H9 (cell line): Measurements from ENCODE around the gene SLC41A1. TPM values are rescaled to one million over a fixed set of nuclear protein-coding genes. Genes with fewer than 3 reads are reported as not detected.

Source experiments
- DNase-seq: peaks from one replicate; pipeline ENCODE4 v3.0.0-alpha.2; 2017
- H2AFZ ChIP-seq: one replicate; pipeline ENCODE4 v1.6.1; 2013; ENCODE audit warnings: mild to moderate bottlenecking, low read length, control low read depth, moderate library complexity
- H2AK5ac ChIP-seq: 2 replicates; pipeline ENCODE4 v1.6.1; 2013; ENCODE audit warnings: low read length, control low read depth, mixed read lengths; ENCODE audit not compliant: insufficient read length
- H2BK120ac ChIP-seq: one replicate; pipeline ENCODE4 v1.6.1; 2013; ENCODE audit warnings: low read depth, mild to moderate bottlenecking, low read length, control low read depth, inconsistent platforms; ENCODE audit not compliant: poor library complexity, severe bottlenecking
- H2BK12ac ChIP-seq: 2 replicates; pipeline ENCODE4 v1.6.1; 2013; ENCODE audit warnings: low read length, control low read depth, mixed read lengths, low read depth; ENCODE audit not compliant: insufficient read length
- H2BK15ac ChIP-seq: 2 replicates; pipeline ENCODE4 v1.6.1; 2013; ENCODE audit warnings: low read depth, low read length, control low read depth
- H2BK20ac ChIP-seq: one replicate; pipeline ENCODE4 v1.6.1; 2013; ENCODE audit warnings: low read depth, mild to moderate bottlenecking, low read length, control low read depth, inconsistent platforms; ENCODE audit not compliant: poor library complexity, severe bottlenecking
- H2BK5ac ChIP-seq: 2 replicates; pipeline ENCODE4 v1.6.1; 2013; ENCODE audit warnings: low read length, control low read depth, mixed read lengths; ENCODE audit not compliant: insufficient read length
- H3K14ac ChIP-seq: 2 replicates; pipeline ENCODE4 v1.6.1; 2013; ENCODE audit warnings: low read length, control low read depth; ENCODE audit not compliant: insufficient read depth
- H3K18ac ChIP-seq: 2 replicates; pipeline ENCODE4 v1.6.1; 2013; ENCODE audit warnings: low read depth, mild to moderate bottlenecking, mixed read lengths, low read length, control low read depth; ENCODE audit not compliant: insufficient read length
- H3K23ac ChIP-seq: 2 replicates; pipeline ENCODE4 v1.6.1; 2013; ENCODE audit warnings: low read length, control low read depth, mixed read lengths, low read depth; ENCODE audit not compliant: insufficient read length
- H3K23me2 ChIP-seq: 2 replicates; pipeline ENCODE4 v1.6.1; 2013; ENCODE audit warnings: low read depth, mild to moderate bottlenecking, mixed read lengths, low read length, control low read depth; ENCODE audit not compliant: insufficient read length, poor library complexity, severe bottlenecking
- H3K27ac ChIP-seq: 2 replicates; pipeline ENCODE4 v1.5.1; 2013; ENCODE audit warnings: low read length, control low read depth, mixed read lengths, low read depth; ENCODE audit not compliant: insufficient read length
- H3K27me3 ChIP-seq: 2 replicates; pipeline ENCODE4 v1.6.1; 2013; ENCODE audit warnings: low read length, control low read depth, inconsistent platforms; ENCODE audit not compliant: insufficient read depth
- H3K4ac ChIP-seq: 2 replicates; pipeline ENCODE4 v1.6.1; 2013; ENCODE audit warnings: low read depth, mild to moderate bottlenecking, control low read depth, inconsistent platforms, low read length, moderate library complexity
- H3K4me1 ChIP-seq: 2 replicates; pipeline ENCODE4 v1.6.1; 2013; ENCODE audit warnings: low read length, control low read depth, inconsistent platforms; ENCODE audit not compliant: insufficient read depth
- H3K4me2 ChIP-seq: 2 replicates; pipeline ENCODE4 v1.6.1; 2013; ENCODE audit warnings: low read length, control low read depth, mixed read lengths; ENCODE audit not compliant: insufficient read length, insufficient read depth
- H3K56ac ChIP-seq: 2 replicates; pipeline ENCODE4 v1.6.1; 2013; ENCODE audit warnings: low read depth, mild to moderate bottlenecking, mixed read lengths, low read length, control low read depth; ENCODE audit not compliant: insufficient read length
- H3K79me1 ChIP-seq: 2 replicates; pipeline ENCODE4 v1.6.1; 2013; ENCODE audit warnings: low read depth, mild to moderate bottlenecking, moderate library complexity, low read length, control low read depth, inconsistent platforms; ENCODE audit not compliant: insufficient read depth, poor library complexity, severe bottlenecking
- H3K79me2 ChIP-seq: 2 replicates; pipeline ENCODE4 v1.6.1; 2013; ENCODE audit warnings: low read length, control low read depth, inconsistent platforms; ENCODE audit not compliant: insufficient read depth
- H3K9ac ChIP-seq: 2 replicates; pipeline ENCODE4 v1.6.1; 2013; ENCODE audit warnings: low read length, control low read depth, mixed read lengths; ENCODE audit not compliant: insufficient read length; ENCODE audit errors: extremely low read depth
- H3K9me3 ChIP-seq: one replicate; pipeline ENCODE4 v1.6.1; 2013; ENCODE audit warnings: low read depth, low read length, inconsistent platforms; ENCODE audit not compliant: control insufficient read depth
- H3T11ph ChIP-seq: one replicate; pipeline ENCODE4 v1.6.1; 2013; ENCODE audit warnings: mild to moderate bottlenecking, low read length, control low read depth, inconsistent platforms
- H4K20me1 ChIP-seq: one replicate; pipeline ENCODE4 v1.6.1; 2013; ENCODE audit not compliant: control insufficient read depth, insufficient read length, insufficient read depth
- H4K5ac ChIP-seq: 2 replicates; pipeline ENCODE4 v1.6.1; 2013; ENCODE audit warnings: low read depth, mild to moderate bottlenecking, mixed read lengths, low read length, control low read depth; ENCODE audit not compliant: insufficient read length
- H4K8ac ChIP-seq: replicated peaks from 2 replicates; pipeline ENCODE4 v1.6.1; 2013; ENCODE audit warnings: low read length, control low read depth, mixed read lengths, low read depth; ENCODE audit not compliant: insufficient read length
- H4K91ac ChIP-seq: 2 replicates; pipeline ENCODE4 v1.6.1; 2013; ENCODE audit warnings: low read depth, mild to moderate bottlenecking, moderate library complexity, mixed read lengths, low read length, control low read depth; ENCODE audit not compliant: insufficient read length
- H3K27ac Mint-ChIP-seq, 3 experiments: 2 replicates in 2 of 3; 3 replicates in 1 of 3; pipeline ENCODE4 v1.8.0; 2020 to 2021; ENCODE audit warnings: mixed read lengths in 3 of 3, mild to moderate bottlenecking in 1 of 3, moderate library complexity in 1 of 3
- H3K27me3 Mint-ChIP-seq: 2 replicates; pipeline ENCODE4 v1.8.0; 2021; ENCODE audit warnings: low read depth, mild to moderate bottlenecking, moderate library complexity, mixed read lengths
- H3K36me3 Mint-ChIP-seq, 3 experiments: 2 replicates in 2 of 3; 3 replicates in 1 of 3; pipeline ENCODE4 v1.8.0; 2020 to 2021; ENCODE audit warnings: low read depth in 3 of 3, mixed read lengths in 3 of 3; ENCODE audit not compliant: insufficient read depth in 1 of 3
- H3K4me1 Mint-ChIP-seq, 2 experiments: 2 replicates each; pipeline ENCODE4 v1.8.0; 2020; ENCODE audit warnings: mixed read lengths in 2 of 2
- H3K4me3 Mint-ChIP-seq, 2 experiments: 2 replicates in 1 of 2; 3 replicates in 1 of 2; pipeline ENCODE4 v1.8.0; 2020 to 2021; ENCODE audit warnings: mild to moderate bottlenecking in 2 of 2, mixed read lengths in 2 of 2, moderate library complexity in 1 of 2
- H3K9me3 Mint-ChIP-seq, 2 experiments: 2 replicates in 1 of 2; 3 replicates in 1 of 2; pipeline ENCODE4 v1.8.0; 2020; ENCODE audit warnings: mild to moderate bottlenecking in 2 of 2, mixed read lengths in 2 of 2, moderate library complexity in 1 of 2
- CTCF ChIP-seq: fragments of 200-600 bp; sonication (generic); conservative IDR thresholded peaks from 3 replicates; pipeline ENCODE4 v1.8.0; 2021; ENCODE audit warnings: antibody characterized with exemption, mild to moderate bottlenecking
- whole genome bisulfite sequencing: extraction: QIAGEN DNeasy Blood & Tissue Kit; methylation state at CpG from one replicate; pipeline ENCODE4 v1.1.7; 2013; ENCODE audit warnings: missing lambda C conversion rate, low lambda C conversion rate, mixed read lengths; ENCODE audit not compliant: insufficient read length; ENCODE audit errors: extremely low coverage; 5-methylcytosine and 5-hydroxymethylcytosine counted together
- total RNA-seq: library from RNA; stranded (reverse); gene quantifications from 2 replicates; pipeline ENCODE4 v1.2.1, GENCODE V29; 2021

The SLC41A1 gene
- total RNA-seq, 1 experiment from 2014 or later = 18.2 TPM

- H2BK12ac ChIP-seq = no peak overlapping the region
- Mint-ChIP-seq H3K27ac (peak overlapping the region in 1 of 3 experiments; percentile 55; a peak in 3 of 7 replicates), H3K27me3 (peaks cover 9% of the 10 kb centered on the region), H3K4me1 (peaks cover 27% of the 10 kb centered on the region in 2 experiments), H3K36me3 (peaks cover 0 to 4% (median 0%) of the 10 kb centered on the region in 3 experiments; a peak in 1 of 7 replicates), H3K4me3 (no peak overlapping the region), H3K9me3 (no peaks in the 10 kb centered on the region)
- H3K9me3 ChIP-seq = no peaks in the 10 kb centered on the region
- H4K5ac ChIP-seq = no peak overlapping the region
- no peaks in the 10 kb centered on the region for H3K4me1 ChIP-seq
- H2AK5ac ChIP-seq = no peak overlapping the region
- H3K14ac ChIP-seq = no peak overlapping the region
- H4K8ac ChIP-seq = no peak overlapping the region
- no peak overlapping the region for H3K23ac ChIP-seq
- no peak overlapping the region for H3T11ph ChIP-seq
- no peak overlapping the region for H3K56ac ChIP-seq
- no peaks in the 10 kb centered on the region for H3K79me2 ChIP-seq
- no peak overlapping the region for H2BK15ac ChIP-seq
- no peak for DNase-seq
- H2BK5ac ChIP-seq = no peak overlapping the region
- no peak overlapping the region for H2BK20ac ChIP-seq
- no peaks in the 10 kb centered on the region for H3K27me3 ChIP-seq
- no peak overlapping the region for H3K9ac ChIP-seq
- no CpG with 5 or more reads among the region's 3 CpGs for WGBS
- H3K18ac ChIP-seq = no peak overlapping the region
- H4K20me1 ChIP-seq = peaks cover 2% of the 10 kb centered on the region
- no peak overlapping the region for H3K27ac ChIP-seq
- peaks cover 12% of the 10 kb centered on the region for H3K23me2 ChIP-seq
- TF ChIP-seq CTCF = no peak
- H3K4me2 ChIP-seq = no peak overlapping the region
- no peaks in the 10 kb centered on the region for H3K79me1 ChIP-seq
- H2BK120ac ChIP-seq = no peak overlapping the region
- no peak overlapping the region for H2AFZ ChIP-seq
- no peak overlapping the region for H4K91ac ChIP-seq
- no peak overlapping the region for H3K4ac ChIP-seq
Observed at GRCh38 chr1:205817364-205817763, 4.4 kb upstream of the SLC41A1 start.
